ENCODE measurements around the gene KCNK15.

Gene KCNK15

GRCh38 chr20:44733341-44734069, 12.2 kb upstream of the KCNK15 start:
- in situ Hi-C loops (cut with HindIII; ENCODE audit: low sequenced_read_pairs), result no loop called here

DNA sequence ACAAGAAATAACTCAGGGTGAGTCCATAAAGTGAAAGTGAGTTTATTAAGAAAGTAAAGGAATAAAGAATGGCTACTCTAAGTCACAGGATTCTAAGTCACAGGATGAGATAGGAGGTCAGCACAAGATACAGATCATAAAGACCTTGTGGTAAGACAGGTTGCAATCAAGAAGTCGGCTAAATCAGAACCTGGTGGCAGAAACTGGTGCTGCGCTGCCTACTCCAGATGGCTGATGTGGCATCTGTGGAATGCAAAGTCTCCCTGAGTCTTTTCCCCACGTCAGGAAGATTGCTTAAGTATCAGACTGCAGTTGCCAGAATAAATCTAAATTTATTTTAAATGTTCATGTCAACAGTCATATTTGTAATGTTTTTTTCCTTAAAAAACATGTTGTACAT, 10.7 kb upstream of the KCNK15 start:
- in situ Hi-C loops (cut with HindIII; ENCODE audit: low sequenced_read_pairs), result loop anchor here (5.0 kb wide), 1 partner anchor 38 kb away; no protein-coding TSS in a partner anchor

- in situ Hi-C loops (cut with HindIII; ENCODE audit: low sequenced_read_pairs), result loop anchor here (5.0 kb wide), 1 partner anchor 38 kb away; no protein-coding TSS in a partner anchor
These were observed 9.9 kb upstream of the KCNK15 start for GRCh38 chr20:44735816-44736169.

- in situ Hi-C loops (cut with HindIII; ENCODE audit: low sequenced_read_pairs), result loop anchor here (5.0 kb wide), 1 partner anchor 39 kb away; no protein-coding TSS in a partner anchor
These were observed 9.3 kb upstream of the KCNK15 start for GRCh38 chr20:44736170-44737021.

- in situ Hi-C loops (cut with HindIII; ENCODE audit: low sequenced_read_pairs), result loop anchor here (5.0 kb wide), 1 partner anchor 40 kb away; no protein-coding TSS in a partner anchor
These were observed 8.5 kb upstream of the KCNK15 start for GRCh38 chr20:44737116-44737515.

GRCh38 chr20:44738813-44739477, 6.7 kb upstream of the KCNK15 start:
- in situ Hi-C loops (cut with HindIII; ENCODE audit: low sequenced_read_pairs), result loop anchor here (5.0 kb wide), 1 partner anchor 42 kb away; no protein-coding TSS in a partner anchor

DNA sequence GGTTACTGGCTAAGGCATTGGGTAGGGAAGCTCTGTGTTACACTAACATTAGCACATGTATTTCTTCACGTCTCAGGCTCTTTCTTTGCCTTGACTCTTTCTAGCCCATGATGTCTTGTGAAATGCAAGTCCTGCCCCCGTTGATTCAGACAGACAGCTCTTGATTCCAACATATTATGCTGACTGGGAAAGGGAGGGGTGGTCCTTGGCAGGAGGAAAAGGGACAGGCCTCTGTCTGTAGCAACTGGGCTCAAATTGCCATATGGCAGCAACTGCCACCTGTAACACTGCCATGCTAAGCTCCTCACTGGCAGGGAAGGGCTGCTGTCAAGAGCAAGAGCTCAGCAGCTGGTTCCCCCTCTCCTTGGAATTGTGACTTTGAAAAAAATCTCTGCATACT, 5.7 kb upstream of the KCNK15 start:
- in situ Hi-C loops (cut with HindIII; ENCODE audit: low sequenced_read_pairs), result loop anchor here (5.0 kb wide), 1 partner anchor 43 kb away; no protein-coding TSS in a partner anchor

DNA sequence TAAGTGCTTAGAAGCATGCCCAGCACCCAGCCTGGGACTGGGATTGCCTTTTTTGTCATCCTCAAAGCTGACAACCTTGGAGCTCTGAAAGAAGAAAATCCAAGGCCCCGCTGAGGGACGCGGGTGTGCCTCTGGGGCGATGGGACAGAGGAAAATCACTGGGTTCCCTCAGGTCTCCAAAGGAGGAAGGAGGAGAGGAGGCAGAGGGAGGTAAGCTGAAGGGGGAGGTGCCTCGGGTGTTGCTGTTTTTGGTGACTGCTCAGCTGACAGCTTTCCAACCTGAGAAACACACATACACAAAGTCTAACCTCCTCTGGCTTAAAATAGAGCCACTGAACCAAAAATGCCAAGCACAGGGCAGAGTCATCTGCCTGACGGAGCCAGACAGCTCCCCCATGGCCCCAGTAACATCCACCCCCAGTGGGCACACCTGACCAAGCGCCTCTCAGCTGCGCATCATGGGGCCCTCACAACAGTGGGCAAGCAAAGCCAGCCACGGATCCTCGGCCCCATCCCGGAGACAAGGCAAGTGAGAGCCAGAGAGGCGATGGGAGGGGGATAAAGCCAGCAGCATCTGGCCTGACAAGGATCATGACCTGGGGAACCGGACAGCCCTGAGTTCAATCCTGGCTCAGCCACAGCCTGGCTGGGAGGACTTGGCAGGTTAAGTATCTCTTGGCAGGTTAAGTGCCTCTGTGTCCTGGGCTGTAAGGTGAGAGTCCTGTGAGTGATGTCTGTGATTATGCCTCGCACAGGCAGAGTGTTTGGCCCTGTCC, 3.2 kb upstream of the KCNK15 start:
- in situ Hi-C loops (cut with HindIII; ENCODE audit: low sequenced_read_pairs), result no loop called here

- in situ Hi-C loops (cut with HindIII; ENCODE audit: low sequenced_read_pairs), result no loop called here
These were observed 2.5 kb upstream of the KCNK15 start for GRCh38 chr20:44743080-44743701.

- in situ Hi-C loops (cut with HindIII; ENCODE audit: low sequenced_read_pairs), result no loop called here
These were observed 1.6 kb upstream of the KCNK15 start for GRCh38 chr20:44743916-44744655.

DNA sequence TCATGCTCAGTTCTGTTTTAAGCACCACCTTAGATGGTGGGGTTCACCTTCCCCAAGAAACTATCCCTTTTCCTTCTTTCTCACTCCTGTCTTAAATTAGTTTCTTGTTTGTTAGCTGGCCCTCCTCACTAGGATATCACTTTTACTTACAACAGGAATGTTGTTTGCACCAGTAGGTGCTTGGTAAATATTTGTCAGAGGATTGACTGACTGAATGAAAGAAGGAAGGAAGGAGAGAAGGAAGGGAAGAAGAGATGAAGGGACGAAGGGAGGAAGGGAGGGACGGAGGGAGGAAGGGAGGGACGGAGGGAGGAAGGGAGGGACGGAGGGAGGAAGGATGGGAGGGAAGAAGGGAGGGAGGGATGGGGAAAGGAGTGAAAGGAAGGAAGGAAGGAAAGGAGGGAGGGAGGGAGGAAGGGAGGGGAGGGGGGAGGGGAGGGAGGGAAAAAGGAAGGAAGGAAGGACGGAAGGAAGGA, 505 bp upstream of the KCNK15 start:
- in situ Hi-C loops (cut with HindIII; ENCODE audit: low sequenced_read_pairs), result no loop called here

- in situ Hi-C loops (cut with HindIII; ENCODE audit: low sequenced_read_pairs), result no loop called here
These were observed 901 bp downstream of the KCNK15 start for GRCh38 chr20:44746367-44747165.

- in situ Hi-C loops (cut with HindIII; ENCODE audit: low sequenced_read_pairs), result no loop called here
These were observed 1.7 kb downstream of the KCNK15 start for GRCh38 chr20:44747166-44748004.

DNA sequence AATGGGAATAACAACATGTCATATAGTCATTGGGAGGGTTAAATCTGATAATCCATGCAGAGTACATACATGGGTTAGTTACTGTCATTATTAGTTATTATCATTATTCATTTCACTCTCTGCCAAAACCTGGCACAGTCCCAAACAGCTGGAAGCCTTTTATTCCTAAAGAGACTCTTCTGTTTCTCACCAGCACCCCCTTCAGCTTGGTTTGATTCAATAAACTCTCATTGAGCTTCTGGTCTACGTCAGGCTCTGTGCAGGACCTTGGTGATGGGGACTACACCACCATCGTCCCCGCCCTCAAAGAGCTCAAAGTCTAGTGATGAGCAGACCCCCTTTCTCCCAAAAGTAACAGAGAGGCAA, 2.3 kb downstream of the KCNK15 start:
- in situ Hi-C loops (cut with HindIII; ENCODE audit: low sequenced_read_pairs), result no loop called here

DNA sequence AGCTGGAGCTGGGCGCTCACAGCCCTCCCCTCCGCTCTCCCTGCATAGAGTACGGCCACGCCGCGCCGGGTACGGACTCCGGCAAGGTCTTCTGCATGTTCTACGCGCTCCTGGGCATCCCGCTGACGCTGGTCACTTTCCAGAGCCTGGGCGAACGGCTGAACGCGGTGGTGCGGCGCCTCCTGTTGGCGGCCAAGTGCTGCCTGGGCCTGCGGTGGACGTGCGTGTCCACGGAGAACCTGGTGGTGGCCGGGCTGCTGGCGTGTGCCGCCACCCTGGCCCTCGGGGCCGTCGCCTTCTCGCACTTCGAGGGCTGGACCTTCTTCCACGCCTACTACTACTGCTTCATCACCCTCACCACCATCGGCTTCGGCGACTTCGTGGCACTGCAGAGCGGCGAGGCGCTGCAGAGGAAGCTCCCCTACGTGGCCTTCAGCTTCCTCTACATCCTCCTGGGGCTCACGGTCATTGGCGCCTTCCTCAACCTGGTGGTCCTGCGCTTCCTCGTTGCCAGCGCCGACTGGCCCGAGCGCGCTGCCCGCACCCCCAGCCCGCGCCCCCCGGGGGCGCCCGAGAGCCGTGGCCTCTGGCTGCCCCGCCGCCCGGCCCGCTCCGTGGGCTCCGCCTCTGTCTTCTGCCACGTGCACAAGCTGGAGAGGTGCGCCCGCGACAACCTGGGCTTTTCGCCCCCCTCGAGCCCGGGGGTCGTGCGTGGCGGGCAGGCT, 4.6 kb downstream of the KCNK15 start:
- in situ Hi-C loops (cut with HindIII; ENCODE audit: low sequenced_read_pairs), result no loop called here

- in situ Hi-C loops (cut with HindIII; ENCODE audit: low sequenced_read_pairs), result no loop called here
These were observed 6.7 kb downstream of the KCNK15 start for GRCh38 chr20:44752099-44752931.

Measured in endothelial cell of hepatic sinusoid (primary cell).